ENCODE data around the gene PHACTR3.

Gene PHACTR3

DNA sequence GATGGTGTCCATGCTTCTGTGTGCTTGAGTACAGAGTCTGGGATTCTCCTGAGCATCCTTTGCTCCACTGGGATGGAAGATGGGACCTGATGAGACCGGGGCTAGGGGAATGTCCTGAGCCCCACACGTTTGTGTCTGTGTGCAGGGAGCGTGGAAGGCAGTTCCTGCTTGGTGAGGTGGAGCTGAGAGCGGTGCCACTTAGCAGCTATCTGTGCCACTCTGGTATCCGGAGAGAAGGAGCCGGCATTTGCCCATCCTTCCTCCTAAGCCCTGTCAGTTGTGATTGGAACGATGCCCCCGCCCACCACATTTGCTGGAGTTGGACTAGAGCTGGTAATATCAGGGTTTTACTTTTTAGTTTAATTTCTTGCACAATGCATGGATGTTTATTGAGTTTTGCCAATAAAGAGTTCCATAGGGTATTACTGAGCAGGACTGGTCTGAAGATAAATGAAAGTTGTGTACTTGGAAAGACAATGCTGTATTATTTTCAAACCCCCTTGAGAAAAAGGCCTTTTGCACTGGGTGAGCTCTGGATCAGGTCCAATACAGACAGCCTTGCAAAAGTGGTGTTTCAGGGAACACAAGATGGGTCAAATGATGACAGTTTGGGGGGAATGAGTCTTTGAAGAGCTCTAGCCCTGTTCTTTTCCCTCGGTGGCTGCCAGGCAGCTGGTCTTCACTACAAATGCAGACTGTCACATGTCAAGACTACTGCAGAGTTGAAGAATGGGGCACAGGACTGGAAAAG is 198.3 kb downstream of the PHACTR3 start:
- no peak overlapping the region for H3K27ac ChIP-seq
- no peaks in the 10 kb centered on the region for H3K36me3 ChIP-seq
- H3K27me3 ChIP-seq: peaks cover 16% of the 10 kb centered on the region
- H3K4me1 ChIP-seq (ENCODE audit: control insufficient read depth in 1 of 2, insufficient read depth in 1 of 2, low read depth in 1 of 2, low read length in 1 of 2): no peaks in the 10 kb centered on the region
- H3K9me3 ChIP-seq: peaks cover 3% of the 10 kb centered on the region
- TF ChIP-seq, protein P1, sequence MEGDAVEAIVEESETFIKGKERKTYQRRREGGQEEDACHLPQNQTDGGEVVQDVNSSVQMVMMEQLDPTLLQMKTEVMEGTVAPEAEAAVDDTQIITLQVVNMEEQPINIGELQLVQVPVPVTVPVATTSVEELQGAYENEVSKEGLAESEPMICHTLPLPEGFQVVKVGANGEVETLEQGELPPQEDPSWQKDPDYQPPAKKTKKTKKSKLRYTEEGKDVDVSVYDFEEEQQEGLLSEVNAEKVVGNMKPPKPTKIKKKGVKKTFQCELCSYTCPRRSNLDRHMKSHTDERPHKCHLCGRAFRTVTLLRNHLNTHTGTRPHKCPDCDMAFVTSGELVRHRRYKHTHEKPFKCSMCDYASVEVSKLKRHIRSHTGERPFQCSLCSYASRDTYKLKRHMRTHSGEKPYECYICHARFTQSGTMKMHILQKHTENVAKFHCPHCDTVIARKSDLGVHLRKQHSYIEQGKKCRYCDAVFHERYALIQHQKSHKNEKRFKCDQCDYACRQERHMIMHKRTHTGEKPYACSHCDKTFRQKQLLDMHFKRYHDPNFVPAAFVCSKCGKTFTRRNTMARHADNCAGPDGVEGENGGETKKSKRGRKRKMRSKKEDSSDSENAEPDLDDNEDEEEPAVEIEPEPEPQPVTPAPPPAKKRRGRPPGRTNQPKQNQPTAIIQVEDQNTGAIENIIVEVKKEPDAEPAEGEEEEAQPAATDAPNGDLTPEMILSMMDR (IDR thresholded peaks at IDR 0.05): no peak
- no peak overlapping the region for H3K4me3 ChIP-seq (ENCODE audit: low read depth in 1 of 2, low read length in 1 of 2)

DNA sequence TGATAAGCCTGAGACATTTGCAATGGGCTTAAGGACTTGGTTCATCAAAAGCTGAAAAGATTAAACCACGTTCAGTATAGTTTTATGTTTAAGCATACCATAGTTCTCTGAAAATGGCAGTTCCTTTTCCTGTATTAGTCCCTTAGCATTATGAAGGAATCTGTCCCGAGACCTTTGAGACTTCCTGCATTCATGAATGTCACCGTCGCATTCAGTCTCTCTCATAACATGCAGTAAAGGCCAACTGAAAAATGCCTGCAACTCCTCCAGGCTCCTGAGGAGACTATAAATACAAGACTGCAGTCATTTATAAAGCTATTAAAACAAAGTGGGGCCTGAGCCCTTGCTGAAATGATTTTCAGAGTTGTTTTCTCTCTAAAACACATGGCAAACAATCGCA is 200.0 kb downstream of the PHACTR3 start:
- H3K27ac ChIP-seq: no peak overlapping the region
- peaks cover 16% of the 10 kb centered on the region for H3K27me3 ChIP-seq
- H3K36me3 ChIP-seq: no peaks in the 10 kb centered on the region
- no peak overlapping the region for H3K4me3 ChIP-seq (ENCODE audit: low read depth in 1 of 2, low read length in 1 of 2)
- peaks cover 3% of the 10 kb centered on the region for H3K9me3 ChIP-seq
- TF ChIP-seq, protein P1 (IDR thresholded peaks at IDR 0.05): no peak
- no peaks in the 10 kb centered on the region for H3K4me1 ChIP-seq (ENCODE audit: control insufficient read depth in 1 of 2, insufficient read depth in 1 of 2, low read depth in 1 of 2, low read length in 1 of 2)

DNA sequence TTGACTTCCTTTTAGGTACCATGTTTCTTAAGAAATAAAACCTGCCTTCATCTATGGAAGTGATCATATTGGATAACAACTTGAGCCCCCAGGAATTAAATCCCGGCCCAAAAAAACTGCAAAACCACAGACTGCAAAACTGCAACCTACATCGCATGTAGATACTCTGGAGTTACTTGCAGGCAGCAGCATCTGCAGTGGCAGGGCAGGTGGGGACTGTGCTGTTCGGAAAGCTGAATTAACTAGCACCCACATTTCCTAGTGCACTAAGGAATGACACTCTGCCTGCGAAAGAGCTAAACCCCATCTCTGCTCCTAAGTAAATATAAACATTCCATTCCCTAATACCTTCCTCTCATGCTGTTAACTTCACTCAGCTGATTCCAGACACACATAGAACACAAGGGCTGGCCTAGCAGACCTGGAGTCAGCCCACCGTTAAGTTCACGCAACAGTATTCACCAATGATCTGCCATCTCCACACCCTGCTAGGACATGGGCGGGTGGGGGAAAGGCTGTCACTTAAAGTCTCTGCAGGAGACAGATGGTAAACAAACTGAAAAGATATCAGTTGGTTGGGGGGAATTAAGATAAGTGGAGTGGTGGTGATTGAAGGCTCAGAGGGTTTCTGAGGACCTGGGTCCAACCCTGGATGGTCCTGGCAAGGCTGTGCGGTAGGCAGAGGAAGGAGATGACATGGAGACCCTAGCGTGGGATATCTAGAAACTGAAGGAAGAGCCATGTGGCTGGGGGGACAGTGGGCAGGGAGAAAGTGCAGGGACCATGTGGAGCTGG is 200.7 kb downstream of the PHACTR3 start:
- peaks cover 16% of the 10 kb centered on the region for H3K27me3 ChIP-seq
- TF ChIP-seq, protein P1 (IDR thresholded peaks at IDR 0.05): no peak
- H3K27ac ChIP-seq: no peak overlapping the region
- H3K4me3 ChIP-seq (ENCODE audit: low read depth in 1 of 2, low read length in 1 of 2): no peak overlapping the region
- H3K4me1 ChIP-seq (ENCODE audit: control insufficient read depth in 1 of 2, insufficient read depth in 1 of 2, low read depth in 1 of 2, low read length in 1 of 2): no peaks in the 10 kb centered on the region
- H3K36me3 ChIP-seq: no peaks in the 10 kb centered on the region
- peaks cover 1% of the 10 kb centered on the region for H3K9me3 ChIP-seq

DNA sequence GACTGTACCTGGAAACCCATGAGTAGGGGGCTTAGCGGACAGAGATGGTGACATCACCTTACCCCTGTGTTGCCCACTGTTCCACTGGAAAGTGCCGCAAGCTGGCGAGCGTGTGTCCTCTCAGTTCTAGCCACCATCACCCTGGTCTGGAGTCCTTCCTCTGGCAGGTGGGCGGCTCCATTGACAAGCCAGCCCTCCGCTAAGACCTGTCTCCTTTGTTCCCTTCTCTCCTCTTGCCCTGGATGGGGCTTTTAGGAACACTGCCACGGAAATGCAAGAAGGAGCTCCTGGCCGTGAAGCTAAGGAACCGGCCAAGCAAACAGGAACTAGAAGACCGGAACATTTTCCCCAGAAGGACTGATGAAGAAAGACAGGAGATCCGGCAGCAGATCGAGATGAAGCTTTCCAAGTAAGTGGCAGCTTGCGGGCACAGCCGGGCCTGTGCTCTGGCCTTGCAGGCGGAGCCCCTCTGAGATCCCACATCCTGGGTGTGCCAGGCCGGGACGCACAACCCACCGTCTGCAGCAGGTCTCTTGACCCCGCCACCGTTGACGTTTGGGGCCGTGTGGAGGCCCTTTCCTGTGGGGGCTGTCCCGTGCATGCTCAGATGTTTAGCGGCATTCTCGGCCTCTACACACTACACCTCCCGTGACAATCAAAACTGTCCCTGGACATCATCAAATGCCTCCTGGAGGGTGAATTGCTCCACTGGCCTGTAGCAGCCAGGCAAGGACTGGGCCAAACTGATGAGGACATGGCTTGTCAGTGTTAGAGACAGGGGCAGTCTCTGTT is 201.6 kb downstream of the PHACTR3 start:
- H3K27me3 ChIP-seq: peaks cover 16% of the 10 kb centered on the region
- TF ChIP-seq, protein P1 (IDR thresholded peaks at IDR 0.05): no peak
- H3K9me3 ChIP-seq: no peaks in the 10 kb centered on the region
- no peaks in the 10 kb centered on the region for H3K36me3 ChIP-seq
- H3K4me1 ChIP-seq (ENCODE audit: control insufficient read depth in 1 of 2, insufficient read depth in 1 of 2, low read depth in 1 of 2, low read length in 1 of 2): no peaks in the 10 kb centered on the region
- H3K27ac ChIP-seq: no peak overlapping the region
- H3K4me3 ChIP-seq (ENCODE audit: low read depth in 1 of 2, low read length in 1 of 2): no peak overlapping the region

DNA sequence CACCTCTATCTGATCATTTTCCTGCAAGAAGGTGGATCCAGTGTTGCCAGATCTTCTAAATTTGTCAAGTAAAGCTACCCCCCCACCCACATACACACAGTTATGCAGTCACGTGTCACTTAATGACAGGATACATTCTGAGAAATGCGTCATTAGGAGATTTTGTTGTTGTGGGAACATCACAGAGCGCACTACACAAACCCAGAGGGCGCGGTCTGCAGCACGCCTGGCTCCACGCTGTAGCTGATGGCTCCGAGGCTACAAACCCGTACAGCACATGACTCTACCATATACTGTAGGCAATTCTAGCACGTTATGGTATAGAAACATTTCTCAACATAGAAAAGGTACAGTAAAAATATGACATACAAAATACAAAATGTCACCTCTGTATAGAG is 202.2 kb downstream of the PHACTR3 start:
- TF ChIP-seq, protein P1 (IDR thresholded peaks at IDR 0.05): no peak
- H3K4me1 ChIP-seq (ENCODE audit: control insufficient read depth in 1 of 2, insufficient read depth in 1 of 2, low read depth in 1 of 2, low read length in 1 of 2): no peaks in the 10 kb centered on the region
- no peak overlapping the region for H3K4me3 ChIP-seq (ENCODE audit: low read depth in 1 of 2, low read length in 1 of 2)
- H3K27ac ChIP-seq: no peak overlapping the region
- peaks cover 16% of the 10 kb centered on the region for H3K27me3 ChIP-seq
- no peaks in the 10 kb centered on the region for H3K9me3 ChIP-seq
- H3K36me3 ChIP-seq: no peaks in the 10 kb centered on the region
